SK-N-SH treated with all-trans-retinoic acid at 6 μM for 48 hours (cell line): ENCODE measurements around the gene CDKN1A.

Experiments used
- ISL1 ChIP-seq: fragments of 250-450 bp; sonication (Bioruptor Pico); IDR thresholded peaks from 2 replicates; pipeline ENCODE4 v2.1.2; 2022; ENCODE audit warnings: mild to moderate bottlenecking, moderate library complexity
- ZFP3 ChIP-seq: fragments of 250-450 bp; sonication (Bioruptor Pico); IDR thresholded peaks from 2 replicates; pipeline ENCODE4 v1.5.0; 2020; ENCODE audit warnings: mild to moderate bottlenecking, moderate library complexity
- ZNF70 ChIP-seq: fragments of 450-650 bp; formaldehyde crosslinking; IDR thresholded peaks from 2 replicates; pipeline ENCODE4 v1.5.0; 2020; ENCODE audit warnings: mild to moderate bottlenecking, moderate library complexity
- ZNF8 ChIP-seq: fragments of 450-650 bp; formaldehyde crosslinking; IDR thresholded peaks from 2 replicates; pipeline ENCODE4 v1.5.0; 2020; ENCODE audit warnings: mild to moderate bottlenecking, moderate library complexity
- TF ChIP-seq, protein P1 (sequence below): fragments of 250-450 bp; sonication (Bioruptor Pico); IDR thresholded peaks from 2 replicates; pipeline ENCODE4 v1.5.1; 2020; ENCODE audit warnings: low read depth, mild to moderate bottlenecking, moderate library complexity
- TF ChIP-seq, protein P2 (sequence below): fragments of 250-450 bp; sonication (Bioruptor Pico); IDR thresholded peaks from 2 replicates; pipeline ENCODE4 v1.5.0; 2020; ENCODE audit warnings: mild to moderate bottlenecking, moderate library complexity
- TF ChIP-seq, protein P3 (sequence below): fragments of 250-450 bp; sonication (Bioruptor Pico); IDR thresholded peaks from 2 replicates; pipeline ENCODE4 v1.8.0; 2020; ENCODE audit warnings: mild to moderate bottlenecking, moderate library complexity, borderline replicate concordance
- TF ChIP-seq, protein P4 (sequence below): fragments of 250-450 bp; sonication (Bioruptor Pico); IDR thresholded peaks from 2 replicates; pipeline ENCODE4 v1.8.0; 2021; ENCODE audit warnings: low read depth, mild to moderate bottlenecking, moderate library complexity, borderline replicate concordance

DNA sequence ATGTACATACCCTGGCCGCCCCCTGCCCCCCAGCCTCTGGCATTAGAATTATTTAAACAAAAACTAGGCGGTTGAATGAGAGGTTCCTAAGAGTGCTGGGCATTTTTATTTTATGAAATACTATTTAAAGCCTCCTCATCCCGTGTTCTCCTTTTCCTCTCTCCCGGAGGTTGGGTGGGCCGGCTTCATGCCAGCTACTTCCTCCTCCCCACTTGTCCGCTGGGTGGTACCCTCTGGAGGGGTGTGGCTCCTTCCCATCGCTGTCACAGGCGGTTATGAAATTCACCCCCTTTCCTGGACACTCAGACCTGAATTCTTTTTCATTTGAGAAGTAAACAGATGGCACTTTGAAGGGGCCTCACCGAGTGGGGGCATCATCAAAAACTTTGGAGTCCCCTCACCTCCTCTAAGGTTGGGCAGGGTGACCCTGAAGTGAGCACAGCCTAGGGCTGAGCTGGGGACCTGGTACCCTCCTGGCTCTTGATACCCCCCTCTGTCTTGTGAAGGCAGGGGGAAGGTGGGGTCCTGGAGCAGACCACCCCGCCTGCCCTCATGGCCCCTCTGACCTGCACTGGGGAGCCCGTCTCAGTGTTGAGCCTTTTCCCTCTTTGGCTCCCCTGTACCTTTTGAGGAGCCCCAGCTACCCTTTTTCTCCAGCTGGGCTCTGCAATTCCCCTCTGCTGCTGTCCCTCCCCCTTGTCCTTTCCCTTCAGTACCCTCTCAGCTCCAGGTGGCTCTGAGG lies 7.6 kb downstream of the CDKN1A start:
- TF ChIP-seq, protein P1, sequence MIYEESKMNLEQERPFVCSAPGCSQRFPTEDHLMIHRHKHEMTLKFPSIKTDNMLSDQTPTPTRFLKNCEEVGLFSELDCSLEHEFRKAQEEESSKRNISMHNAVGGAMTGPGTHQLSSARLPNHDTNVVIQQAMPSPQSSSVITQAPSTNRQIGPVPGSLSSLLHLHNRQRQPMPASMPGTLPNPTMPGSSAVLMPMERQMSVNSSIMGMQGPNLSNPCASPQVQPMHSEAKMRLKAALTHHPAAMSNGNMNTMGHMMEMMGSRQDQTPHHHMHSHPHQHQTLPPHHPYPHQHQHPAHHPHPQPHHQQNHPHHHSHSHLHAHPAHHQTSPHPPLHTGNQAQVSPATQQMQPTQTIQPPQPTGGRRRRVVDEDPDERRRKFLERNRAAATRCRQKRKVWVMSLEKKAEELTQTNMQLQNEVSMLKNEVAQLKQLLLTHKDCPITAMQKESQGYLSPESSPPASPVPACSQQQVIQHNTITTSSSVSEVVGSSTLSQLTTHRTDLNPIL (CRISPR knock-in tag), result no peak
- TF ChIP-seq ISL1 (CRISPR knock-in tag) (no peak), ZFP3 (CRISPR knock-in tag) (no peak), ZNF70 (CRISPR knock-in tag) (no peak), ZNF8 (CRISPR knock-in tag) (no peak)
- TF ChIP-seq, protein P2, sequence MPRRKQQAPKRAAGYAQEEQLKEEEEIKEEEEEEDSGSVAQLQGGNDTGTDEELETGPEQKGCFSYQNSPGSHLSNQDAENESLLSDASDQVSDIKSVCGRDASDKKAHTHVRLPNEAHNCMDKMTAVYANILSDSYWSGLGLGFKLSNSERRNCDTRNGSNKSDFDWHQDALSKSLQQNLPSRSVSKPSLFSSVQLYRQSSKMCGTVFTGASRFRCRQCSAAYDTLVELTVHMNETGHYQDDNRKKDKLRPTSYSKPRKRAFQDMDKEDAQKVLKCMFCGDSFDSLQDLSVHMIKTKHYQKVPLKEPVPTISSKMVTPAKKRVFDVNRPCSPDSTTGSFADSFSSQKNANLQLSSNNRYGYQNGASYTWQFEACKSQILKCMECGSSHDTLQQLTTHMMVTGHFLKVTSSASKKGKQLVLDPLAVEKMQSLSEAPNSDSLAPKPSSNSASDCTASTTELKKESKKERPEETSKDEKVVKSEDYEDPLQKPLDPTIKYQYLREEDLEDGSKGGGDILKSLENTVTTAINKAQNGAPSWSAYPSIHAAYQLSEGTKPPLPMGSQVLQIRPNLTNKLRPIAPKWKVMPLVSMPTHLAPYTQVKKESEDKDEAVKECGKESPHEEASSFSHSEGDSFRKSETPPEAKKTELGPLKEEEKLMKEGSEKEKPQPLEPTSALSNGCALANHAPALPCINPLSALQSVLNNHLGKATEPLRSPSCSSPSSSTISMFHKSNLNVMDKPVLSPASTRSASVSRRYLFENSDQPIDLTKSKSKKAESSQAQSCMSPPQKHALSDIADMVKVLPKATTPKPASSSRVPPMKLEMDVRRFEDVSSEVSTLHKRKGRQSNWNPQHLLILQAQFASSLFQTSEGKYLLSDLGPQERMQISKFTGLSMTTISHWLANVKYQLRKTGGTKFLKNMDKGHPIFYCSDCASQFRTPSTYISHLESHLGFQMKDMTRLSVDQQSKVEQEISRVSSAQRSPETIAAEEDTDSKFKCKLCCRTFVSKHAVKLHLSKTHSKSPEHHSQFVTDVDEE, result no peak
- TF ChIP-seq, protein P3, sequence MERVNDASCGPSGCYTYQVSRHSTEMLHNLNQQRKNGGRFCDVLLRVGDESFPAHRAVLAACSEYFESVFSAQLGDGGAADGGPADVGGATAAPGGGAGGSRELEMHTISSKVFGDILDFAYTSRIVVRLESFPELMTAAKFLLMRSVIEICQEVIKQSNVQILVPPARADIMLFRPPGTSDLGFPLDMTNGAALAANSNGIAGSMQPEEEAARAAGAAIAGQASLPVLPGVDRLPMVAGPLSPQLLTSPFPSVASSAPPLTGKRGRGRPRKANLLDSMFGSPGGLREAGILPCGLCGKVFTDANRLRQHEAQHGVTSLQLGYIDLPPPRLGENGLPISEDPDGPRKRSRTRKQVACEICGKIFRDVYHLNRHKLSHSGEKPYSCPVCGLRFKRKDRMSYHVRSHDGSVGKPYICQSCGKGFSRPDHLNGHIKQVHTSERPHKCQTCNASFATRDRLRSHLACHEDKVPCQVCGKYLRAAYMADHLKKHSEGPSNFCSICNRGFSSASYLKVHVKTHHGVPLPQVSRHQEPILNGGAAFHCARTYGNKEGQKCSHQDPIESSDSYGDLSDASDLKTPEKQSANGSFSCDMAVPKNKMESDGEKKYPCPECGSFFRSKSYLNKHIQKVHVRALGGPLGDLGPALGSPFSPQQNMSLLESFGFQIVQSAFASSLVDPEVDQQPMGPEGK (CRISPR knock-in tag), result no peak
- TF ChIP-seq, protein P4, sequence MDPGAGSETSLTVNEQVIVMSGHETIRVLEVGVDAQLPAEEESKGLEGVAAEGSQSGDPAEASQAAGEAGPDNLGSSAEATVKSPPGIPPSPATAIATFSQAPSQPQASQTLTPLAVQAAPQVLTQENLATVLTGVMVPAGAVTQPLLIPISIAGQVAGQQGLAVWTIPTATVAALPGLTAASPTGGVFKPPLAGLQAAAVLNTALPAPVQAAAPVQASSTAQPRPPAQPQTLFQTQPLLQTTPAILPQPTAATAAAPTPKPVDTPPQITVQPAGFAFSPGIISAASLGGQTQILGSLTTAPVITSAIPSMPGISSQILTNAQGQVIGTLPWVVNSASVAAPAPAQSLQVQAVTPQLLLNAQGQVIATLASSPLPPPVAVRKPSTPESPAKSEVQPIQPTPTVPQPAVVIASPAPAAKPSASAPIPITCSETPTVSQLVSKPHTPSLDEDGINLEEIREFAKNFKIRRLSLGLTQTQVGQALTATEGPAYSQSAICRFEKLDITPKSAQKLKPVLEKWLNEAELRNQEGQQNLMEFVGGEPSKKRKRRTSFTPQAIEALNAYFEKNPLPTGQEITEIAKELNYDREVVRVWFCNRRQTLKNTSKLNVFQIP, result no peak
